Measurements from ENCODE around the gene OSBP. TPM values are rescaled to one million over a fixed set of nuclear protein-coding genes. Genes with fewer than 3 reads are reported as not detected.

Gene OSBP
- 10 to 100 TPM; 28.3 to 28.9 TPM for total RNA-seq

GRCh38 chr11:59615637-59616395 lies at the start of gene OSBP:
OSBP (minus strand) TSS chr11:59615774; CDS start chr11:59615664, 110 bp downstream.

Small RNA genes within 50 kb of the gene (small RNA-seq; reads per million reads assigned to genes)
- 0 reads per million in 2 donors for gene MIR3162

Other genes with a start within 250 kb of the OSBP start
- gene OR5A2, start 189.4 kb downstream of the OSBP start, total RNA-seq = not detected
- not detected for gene OR5A1, start 179.3 kb downstream of the OSBP start, total RNA-seq
- not detected for gene OR4D6, start 158.8 kb downstream of the OSBP start, total RNA-seq
- gene OR4D10, start 142.5 kb downstream of the OSBP start, total RNA-seq = not detected
- not detected for gene OR4D11, start 112.2 kb downstream of the OSBP start, total RNA-seq
- not detected for gene OR4D9, start 104.2 kb downstream of the OSBP start, total RNA-seq
- gene PATL1, start 53.3 kb upstream of the OSBP start, total RNA-seq = 10 to 100 TPM; 23.1 to 29.6 TPM
- gene OR10V1, start 98.1 kb upstream of the OSBP start, total RNA-seq = not detected
- gene STX3, start 139.6 kb upstream of the OSBP start, total RNA-seq = 100 to 1,000 TPM; 133 to 167 TPM
- gene MRPL16, start 195.0 kb upstream of the OSBP start, total RNA-seq = 10 to 100 TPM; 49.9 to 81.9 TPM
- gene CBLIF, start 229.7 kb upstream of the OSBP start, total RNA-seq = not detected

Data from melanocyte of skin (primary cell).